Measurements from ENCODE around the gene TMEM120B.

The TMEM120B gene

DNA sequence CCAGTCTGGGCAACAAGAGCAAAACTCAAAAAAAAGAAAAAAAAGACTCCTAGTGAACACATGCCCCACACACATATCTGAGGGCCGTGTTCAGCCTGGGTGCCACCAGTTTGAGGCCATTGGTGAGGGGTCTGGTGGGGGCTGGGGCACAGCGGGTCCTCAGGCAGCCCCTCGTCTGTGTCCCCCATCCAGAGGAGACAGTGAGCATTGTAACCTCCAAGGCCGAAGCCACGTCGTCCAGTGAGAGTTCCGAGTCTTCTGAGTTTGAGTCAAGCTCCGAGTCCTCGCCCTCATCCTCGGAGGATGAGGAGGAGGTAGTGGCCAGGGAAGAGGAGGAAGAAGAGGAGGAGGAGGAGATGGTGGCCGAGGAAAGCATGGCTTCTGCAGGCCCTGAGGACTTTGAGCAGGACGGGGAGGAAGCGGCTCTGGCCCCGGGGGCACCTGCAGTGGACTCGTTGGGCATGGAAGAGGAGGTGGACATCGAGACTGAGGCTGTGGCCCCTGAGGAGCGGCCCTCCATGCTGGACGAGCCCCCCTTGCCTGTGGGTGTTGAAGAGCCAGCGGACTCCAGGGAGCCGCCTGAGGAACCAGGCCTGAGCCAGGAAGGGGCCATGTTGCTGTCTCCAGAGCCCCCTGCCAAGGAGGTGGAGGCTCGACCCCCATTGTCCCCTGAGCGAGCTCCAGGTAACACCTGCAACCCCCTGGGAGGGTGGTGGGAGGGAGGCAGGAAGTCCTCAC, 106.8 kb downstream of the TMEM120B start:
- no peak for DNase-seq (ENCODE audit: low spot score)

- DNase-seq (ENCODE audit: low spot score): no peak
Observed at GRCh38 chr12:121820056-121820455, 107.5 kb downstream of the TMEM120B start.

DNA sequence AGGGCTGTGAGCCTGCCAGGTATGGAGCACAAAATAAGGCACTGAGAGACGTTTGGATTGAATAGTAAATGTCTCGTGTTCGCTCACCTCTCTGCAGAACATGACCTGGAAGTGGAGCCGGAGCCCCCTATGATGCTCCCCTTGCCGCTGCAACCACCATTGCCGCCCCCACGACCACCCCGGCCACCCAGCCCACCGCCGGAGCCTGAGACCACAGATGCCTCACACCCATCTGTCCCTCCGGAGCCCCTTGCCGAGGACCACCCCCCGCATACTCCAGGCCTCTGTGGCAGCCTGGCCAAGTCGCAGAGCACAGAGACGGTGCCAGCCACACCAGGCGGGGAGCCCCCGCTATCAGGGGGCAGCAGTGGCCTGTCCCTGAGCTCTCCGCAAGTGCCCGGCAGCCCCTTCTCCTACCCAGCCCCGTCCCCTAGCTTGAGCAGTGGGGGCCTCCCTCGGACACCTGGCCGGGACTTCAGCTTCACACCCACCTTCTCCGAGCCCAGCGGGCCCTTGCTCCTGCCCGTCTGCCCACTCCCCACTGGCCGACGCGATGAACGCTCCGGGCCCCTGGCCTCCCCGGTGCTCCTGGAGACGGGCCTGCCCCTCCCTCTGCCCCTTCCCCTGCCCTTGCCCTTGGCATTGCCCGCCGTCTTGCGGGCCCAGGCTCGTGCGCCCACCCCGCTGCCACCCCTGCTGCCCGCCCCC, 110.0 kb downstream of the TMEM120B start:
- peak; percentile 46 for DNase-seq (ENCODE audit: low spot score)

DNA sequence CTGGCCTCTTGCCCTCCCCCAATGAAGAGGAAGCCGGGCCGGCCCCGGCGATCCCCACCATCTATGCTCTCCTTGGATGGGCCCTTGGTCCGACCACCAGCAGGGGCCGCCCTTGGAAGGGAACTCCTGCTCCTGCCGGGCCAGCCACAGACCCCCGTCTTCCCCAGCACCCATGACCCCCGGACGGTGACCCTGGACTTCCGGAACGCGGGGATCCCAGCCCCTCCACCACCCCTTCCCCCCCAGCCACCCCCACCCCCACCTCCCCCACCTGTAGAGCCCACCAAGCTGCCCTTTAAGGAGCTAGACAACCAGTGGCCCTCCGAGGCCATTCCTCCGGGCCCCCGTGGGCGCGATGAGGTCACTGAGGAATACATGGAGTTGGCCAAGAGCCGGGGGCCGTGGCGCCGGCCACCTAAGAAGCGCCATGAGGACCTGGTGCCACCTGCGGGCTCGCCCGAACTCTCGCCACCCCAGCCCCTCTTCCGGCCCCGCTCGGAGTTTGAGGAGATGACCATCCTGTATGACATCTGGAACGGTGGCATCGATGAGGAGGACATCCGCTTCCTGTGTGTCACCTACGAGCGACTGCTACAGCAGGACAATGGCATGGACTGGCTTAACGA, 110.7 kb downstream of the TMEM120B start:
- DNase-seq (ENCODE audit: low spot score): peak; percentile 60

- DNase-seq (ENCODE audit: low spot score): no peak
Observed at GRCh38 chr12:121823727-121824115, 111.2 kb downstream of the TMEM120B start.

DNA sequence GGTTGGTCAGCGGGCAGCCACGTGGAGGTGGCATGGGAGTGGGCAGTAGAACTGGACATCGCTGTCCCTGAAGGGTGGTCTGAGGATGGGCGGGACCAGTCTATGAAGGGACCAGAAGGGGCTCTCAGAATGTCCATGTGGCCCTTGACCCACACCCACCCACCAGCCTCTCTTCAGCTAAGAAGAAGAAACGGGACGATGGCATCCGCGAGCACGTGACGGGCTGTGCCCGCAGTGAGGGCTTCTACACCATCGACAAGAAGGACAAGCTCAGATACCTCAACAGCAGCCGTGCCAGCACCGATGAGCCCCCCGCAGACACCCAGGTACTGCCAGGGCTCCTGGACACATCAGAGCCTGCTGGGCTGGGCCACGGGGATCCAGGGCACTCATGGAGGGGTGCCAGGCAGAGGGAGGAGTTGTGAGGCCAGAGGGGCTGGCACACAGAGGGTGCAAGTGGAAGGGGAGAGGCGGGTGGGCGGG, 112.5 kb downstream of the TMEM120B start:
- peak; percentile 46 for DNase-seq (ENCODE audit: low spot score)

DNA sequence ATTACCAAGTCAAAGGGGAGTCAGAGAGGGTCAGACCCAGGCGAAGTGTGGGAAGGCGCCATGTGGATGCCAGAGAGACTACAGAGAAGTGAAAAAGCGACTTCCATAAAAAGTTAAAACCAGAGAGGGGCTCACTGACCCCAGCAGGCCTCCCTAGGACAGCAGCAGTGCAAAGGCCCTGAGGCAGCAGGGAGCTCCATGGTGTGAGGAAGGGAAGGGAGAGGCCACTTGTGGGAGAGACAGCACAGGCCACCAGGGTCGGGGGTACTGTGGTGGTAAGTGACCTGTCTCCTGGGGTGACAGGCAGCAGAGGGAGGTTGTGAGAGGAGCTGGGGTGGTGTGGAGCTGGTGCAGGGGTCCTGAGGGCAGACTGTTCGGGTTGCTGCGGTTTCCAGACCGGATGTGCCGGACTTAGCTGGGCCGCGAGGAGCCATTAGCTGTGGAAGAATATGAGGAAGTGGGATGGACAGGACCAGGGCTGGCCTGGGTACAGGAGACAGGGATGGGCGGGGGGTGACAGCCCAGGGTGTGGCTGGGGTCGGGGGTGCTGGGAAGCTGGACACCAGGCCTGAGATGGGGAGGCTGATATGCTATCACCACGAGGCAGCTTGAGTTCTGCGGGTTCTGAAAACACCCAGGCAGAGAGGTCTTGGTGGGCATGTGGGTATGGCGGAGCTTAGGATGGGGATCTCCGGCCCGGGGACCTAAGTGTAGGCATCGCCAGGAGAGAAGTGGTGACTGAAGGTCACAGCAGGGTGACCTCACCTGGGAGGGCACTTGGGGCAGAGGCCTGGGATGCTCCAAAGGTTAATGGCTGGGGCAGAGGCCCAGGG, 114.0 kb downstream of the TMEM120B start:
- no peak for DNase-seq (ENCODE audit: low spot score)

DNA sequence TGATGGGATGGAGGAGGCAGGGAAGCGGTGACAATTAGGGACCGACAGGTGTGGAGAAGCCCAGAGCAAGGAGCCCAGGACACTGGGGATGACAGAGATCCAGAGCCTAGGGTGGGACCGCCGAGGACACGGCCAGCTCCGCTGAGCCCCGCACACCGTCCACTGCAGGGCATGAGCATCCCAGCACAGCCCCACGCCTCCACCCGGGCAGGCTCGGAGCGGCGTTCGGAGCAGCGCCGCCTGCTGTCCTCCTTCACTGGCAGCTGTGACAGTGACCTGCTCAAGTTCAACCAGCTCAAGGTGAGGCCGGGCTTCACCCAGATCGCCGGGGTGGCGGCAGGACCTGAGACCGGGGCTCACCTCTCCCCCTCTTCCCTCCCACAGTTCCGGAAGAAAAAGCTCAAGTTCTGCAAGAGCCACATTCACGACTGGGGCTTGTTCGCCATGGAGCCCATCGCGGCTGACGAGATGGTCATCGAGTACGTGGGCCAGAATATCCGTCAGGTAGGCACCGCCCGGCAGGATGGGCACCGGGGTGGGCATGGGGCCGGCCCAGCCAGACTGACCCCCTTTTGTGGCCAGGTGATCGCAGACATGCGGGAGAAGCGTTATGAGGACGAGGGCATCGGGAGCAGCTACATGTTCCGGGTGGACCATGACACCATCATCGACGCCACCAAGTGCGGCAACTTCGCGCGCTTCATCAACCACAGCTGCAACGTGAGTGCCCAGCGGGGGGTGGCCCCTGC, 115.0 kb downstream of the TMEM120B start:
- DNase-seq (ENCODE audit: low spot score): peak; percentile 51

DNA sequence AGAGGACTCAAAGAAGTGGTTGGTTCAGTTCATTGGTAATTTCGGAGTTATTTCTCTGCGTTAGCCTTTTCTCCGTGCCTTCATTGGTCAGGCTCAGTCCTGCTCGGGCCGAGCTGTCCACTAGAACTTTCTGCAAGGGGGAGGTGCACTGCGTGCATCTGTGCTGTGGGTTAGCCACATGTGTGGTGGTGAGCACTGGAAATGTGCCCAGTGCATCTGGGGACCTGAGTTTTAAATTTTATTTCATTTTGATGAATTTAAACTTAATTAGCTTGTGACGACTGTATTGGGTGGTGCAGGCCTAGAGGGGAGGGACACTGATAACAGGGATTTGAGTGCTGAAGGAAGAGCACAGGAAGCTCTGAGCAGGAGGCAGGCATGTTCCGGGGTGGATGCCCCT, 115.8 kb downstream of the TMEM120B start:
- DNase-seq (ENCODE audit: low spot score): no peak

- no peak for DNase-seq (ENCODE audit: low spot score)
Observed at GRCh38 chr12:121828826-121829225, 116.3 kb downstream of the TMEM120B start.

DNA sequence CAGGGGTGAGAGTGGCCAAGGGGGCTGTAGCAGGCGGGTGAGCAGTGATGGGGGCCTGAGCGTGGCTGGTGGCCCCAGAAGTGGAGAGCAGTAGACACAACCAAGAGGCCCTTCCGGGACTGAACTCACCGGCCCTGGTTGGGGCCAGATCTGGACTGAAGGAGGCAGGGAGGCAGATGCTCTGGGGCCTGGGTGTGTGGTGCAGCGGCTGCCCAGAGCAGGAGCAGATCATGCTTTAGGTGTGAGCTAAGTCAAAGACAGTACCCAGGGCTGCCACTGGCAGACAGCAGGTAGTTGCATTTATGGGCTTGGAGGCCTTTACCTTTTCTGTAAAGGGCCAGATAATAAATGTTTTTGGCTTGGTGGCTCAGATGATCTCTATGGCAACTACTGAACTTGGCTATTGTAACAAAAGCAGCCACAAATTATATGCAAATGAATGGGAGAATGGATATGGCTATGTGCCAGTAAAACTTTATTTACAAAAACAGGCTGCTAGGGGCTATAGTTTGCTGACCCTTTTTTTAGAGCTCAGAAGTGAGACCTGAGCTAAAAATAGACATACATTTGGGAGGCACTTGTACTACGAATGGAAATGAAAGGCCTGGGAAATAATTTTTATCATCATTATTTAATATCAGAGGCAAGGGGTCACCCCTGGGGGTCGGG, 116.8 kb downstream of the TMEM120B start:
- DNase-seq (ENCODE audit: low spot score): no peak

GRCh38 chr12:121830134-121830533, 117.6 kb downstream of the TMEM120B start:
- DNase-seq (ENCODE audit: low spot score): no peak

- DNase-seq (ENCODE audit: low spot score): no peak
Observed at GRCh38 chr12:121830588-121831265, 118.2 kb downstream of the TMEM120B start.

All from ecto neural progenitor cell (in vitro differentiated cells).